SJSA1 (cell line): Measurements from ENCODE around the gene TENM4. TPM values are rescaled to one million over a fixed set of nuclear protein-coding genes. Genes with fewer than 3 reads are reported as not detected.

Experiments
- DNase-seq, 2 experiments: peaks; one replicate each; pipeline ENCODE4 v3.0.0-alpha.2; 2015 to 2020; ENCODE audit warnings: low spot score in 2 of 2, low read depth in 1 of 2
- H3K27ac ChIP-seq: fragments of 250-450 bp; sonication (Bioruptor Pico); 2 replicates; pipeline ENCODE4 v1.5.1; 2020; ENCODE audit warnings: mild to moderate bottlenecking, moderate library complexity
- H3K27me3 ChIP-seq: fragments of 250-450 bp; sonication (Bioruptor Pico); replicated peaks from 2 replicates; pipeline ENCODE4 v1.5.1; 2020; ENCODE audit warnings: mild to moderate bottlenecking, moderate library complexity
- H3K36me3 ChIP-seq: fragments of 250-450 bp; sonication (Bioruptor Pico); 2 replicates; pipeline ENCODE4 v1.5.1; 2020; ENCODE audit warnings: mild to moderate bottlenecking
- H3K4me1 ChIP-seq: fragments of 250-450 bp; sonication (Bioruptor Pico); replicated peaks from 2 replicates; pipeline ENCODE4 v1.6.1; 2021; ENCODE audit warnings: mild to moderate bottlenecking
- H3K4me3 ChIP-seq: fragments of 250-450 bp; sonication (Bioruptor Pico); 2 replicates; pipeline ENCODE4 v1.5.1; 2020; ENCODE audit warnings: mild to moderate bottlenecking
- H3K9me3 ChIP-seq: fragments of 250-450 bp; sonication (Bioruptor Pico); replicated peaks from 2 replicates; pipeline ENCODE4 v1.5.1; 2020; ENCODE audit warnings: mild to moderate bottlenecking
- total RNA-seq: library from RNA; depleted of rRNA; stranded (reverse); fragments of >200 nt; shearing (Covaris generic); gene quantifications from 2 replicates; pipeline ENCODE4 v1.2.3, GENCODE V29; 2014; rRNA removed

Gene TENM4
- total RNA-seq = not detected in 2 replicates

DNA sequence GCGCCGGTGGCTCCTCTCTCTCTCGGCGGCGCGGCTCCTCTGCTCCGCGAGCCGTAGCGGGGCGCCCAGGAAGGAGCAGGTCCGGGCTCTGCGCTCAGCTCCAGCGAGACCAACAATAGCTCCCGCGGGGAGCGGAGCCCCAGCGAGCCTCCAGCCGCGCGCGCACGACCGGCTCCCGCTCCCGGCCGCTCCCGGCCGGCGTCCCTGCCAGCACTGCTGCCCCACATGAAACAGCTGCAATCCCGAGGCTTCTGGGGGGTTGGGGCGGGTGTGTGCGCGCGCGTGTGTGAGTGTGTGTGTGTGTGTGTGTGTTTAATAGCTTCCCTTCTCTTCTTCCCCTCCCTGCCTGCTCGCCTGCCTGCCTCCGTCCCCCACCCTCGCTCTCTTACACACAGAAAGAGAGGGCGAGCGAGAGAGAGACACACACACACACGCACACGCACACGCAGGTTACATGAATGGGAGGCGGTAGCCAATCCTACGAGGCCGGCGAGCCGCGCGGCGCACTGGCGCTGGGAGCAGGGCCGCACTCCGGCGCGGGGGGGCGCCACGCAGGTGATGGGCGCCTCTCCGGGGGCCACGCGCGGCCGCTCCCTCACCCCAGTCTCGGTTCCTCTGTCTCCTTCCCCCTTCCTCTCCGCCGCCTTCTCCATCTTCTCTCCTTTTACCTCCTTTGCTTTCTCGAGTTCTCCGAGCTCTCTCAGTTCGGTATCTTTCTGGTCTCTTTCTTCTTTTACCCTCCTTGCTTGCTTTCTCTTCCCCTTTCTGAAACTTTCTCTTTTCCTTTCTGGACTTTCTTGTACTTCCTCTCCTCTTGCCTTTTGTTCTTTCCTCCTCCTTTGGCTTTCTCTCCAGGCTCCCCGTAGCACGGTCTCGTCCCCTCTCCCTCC is at the start of gene TENM4:
TENM4 (minus strand) TSS at position 460 of the 890 bp plus-strand sequence. CDS start 371,086 bp downstream, outside the sequence.
- H3K27ac ChIP-seq = no peak within 1 kb of the TSS
- H3K4me1 ChIP-seq = no peaks in the 10 kb centered on the region
- H3K36me3 ChIP-seq = no peaks in the 10 kb centered on the region
- no peak within 1 kb of the TSS for H3K4me3 ChIP-seq
- H3K9me3 ChIP-seq = no peaks in the 10 kb centered on the region
- peaks cover 24% of the 10 kb centered on the region for H3K27me3 ChIP-seq
- no peak for DNase-seq

DNA sequence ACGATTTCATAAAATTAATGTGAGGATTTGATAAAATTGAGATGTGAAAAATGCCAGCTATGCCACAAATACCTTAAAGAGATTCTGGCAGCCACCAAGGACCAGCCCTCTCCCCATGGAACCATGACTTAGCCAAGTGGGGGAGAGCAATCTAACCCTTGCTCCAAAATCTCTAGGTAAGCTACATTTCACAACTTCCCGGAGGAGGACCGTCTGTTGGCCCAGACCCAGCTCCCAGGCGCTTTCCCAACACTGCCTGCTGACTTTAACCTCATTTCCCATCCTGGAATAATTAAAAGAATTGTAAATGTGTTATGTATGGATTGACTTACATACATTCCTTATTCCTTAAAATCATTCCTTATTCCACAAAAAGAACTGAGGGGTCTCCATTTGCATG is 47.5 kb upstream of the TENM4 start:
- no peak for DNase-seq

DNA sequence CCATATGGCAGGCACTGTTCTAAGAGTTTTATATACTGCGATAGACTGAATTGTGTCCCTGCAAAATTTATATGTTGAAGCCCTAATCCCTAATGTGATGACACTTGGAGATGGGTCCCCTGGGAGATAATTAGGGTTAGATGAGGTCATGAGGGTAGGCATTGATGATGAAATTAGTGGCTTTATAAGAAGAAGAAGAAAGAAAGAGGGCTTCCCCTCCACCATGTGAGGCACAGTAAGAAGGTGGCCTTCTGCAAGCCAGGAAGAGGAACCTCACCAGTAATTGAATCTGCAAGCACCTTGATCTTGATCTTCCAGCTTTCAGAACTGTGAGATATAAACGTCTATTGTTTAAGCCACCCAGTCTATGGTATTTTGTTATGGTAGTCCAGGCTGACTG is 46.6 kb upstream of the TENM4 start:
- H3K4me3 ChIP-seq = no peak overlapping the region
- DNase-seq = no peak
- no peaks in the 10 kb centered on the region for H3K9me3 ChIP-seq
- H3K27me3 ChIP-seq = no peaks in the 10 kb centered on the region
- H3K27ac ChIP-seq = no peak overlapping the region
- no peaks in the 10 kb centered on the region for H3K4me1 ChIP-seq
- no peaks in the 10 kb centered on the region for H3K36me3 ChIP-seq

More for the DNA sequence above, 47.5 kb upstream of the TENM4 start:
- H3K36me3 ChIP-seq = no peaks in the 10 kb centered on the region
- no peaks in the 10 kb centered on the region for H3K9me3 ChIP-seq
- no peak overlapping the region for H3K4me3 ChIP-seq
- no peak overlapping the region for H3K27ac ChIP-seq
- H3K4me1 ChIP-seq = no peaks in the 10 kb centered on the region
- no peaks in the 10 kb centered on the region for H3K27me3 ChIP-seq

DNA sequence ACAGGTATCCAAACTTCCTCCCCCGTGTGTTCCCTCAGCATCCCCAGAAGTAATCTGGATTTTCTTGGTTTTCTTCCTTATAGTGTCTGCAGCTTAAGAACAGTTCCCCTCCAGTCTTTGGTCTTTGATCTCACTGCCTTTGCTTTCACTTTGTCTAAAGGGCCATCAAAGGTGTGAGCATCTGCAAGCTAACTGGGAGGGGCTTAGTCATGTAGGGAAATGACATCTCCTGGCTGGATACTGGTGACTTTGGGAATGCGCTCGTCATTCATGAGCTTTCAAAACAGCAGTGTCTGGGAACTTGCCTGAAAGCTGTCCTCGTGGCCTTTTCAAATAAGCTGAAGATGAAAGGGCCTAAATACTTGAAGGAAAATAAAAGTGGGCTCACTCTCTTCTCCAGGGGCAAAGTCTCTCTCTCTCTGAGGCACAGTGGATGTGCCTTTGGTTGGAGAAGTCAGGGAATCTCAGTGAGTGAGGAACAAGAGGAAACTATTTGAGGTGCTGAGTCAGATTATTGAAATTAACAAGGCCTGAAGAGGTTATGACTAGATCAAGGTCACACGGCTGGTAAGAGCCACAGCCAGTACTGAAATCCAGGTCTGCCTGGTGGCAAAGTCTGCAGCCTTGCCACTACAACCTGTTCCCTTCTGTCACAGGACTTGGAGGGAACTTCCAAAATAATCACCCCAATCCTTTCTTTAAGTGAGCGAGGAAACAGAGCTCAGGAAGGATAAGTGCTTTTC is 45.6 kb upstream of the TENM4 start:
- Histone ChIP-seq H3K27ac (no peak overlapping the region), H3K4me1 (no peaks in the 10 kb centered on the region), H3K4me3 (no peak overlapping the region), H3K9me3 (no peaks in the 10 kb centered on the region), H3K36me3 (no peaks in the 10 kb centered on the region), H3K27me3 (no peaks in the 10 kb centered on the region)
- no peak for DNase-seq

DNA sequence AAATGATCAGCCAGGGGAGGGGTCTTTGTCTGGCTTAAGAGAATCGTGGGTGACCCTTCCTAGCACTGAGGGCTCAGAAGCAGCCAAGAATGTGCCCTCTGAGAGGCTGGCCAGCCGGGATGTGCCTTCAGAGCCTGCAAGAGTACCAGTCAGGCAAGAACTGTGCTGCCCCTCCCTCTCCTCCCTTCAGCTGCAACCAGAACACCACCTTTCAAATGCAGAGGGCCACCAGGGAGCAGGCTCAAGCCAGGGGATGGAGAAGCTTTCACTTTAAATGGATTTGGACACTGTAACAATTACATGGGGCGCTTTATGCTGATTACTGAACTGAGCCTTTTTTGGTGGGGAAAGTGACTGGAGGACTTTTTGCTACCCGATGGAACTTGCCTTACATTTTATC is 44.9 kb upstream of the TENM4 start:
- H3K36me3 ChIP-seq = no peaks in the 10 kb centered on the region
- H3K9me3 ChIP-seq = no peaks in the 10 kb centered on the region
- H3K27me3 ChIP-seq = no peaks in the 10 kb centered on the region
- no peak overlapping the region for H3K4me3 ChIP-seq
- H3K4me1 ChIP-seq = no peaks in the 10 kb centered on the region
- no peak for DNase-seq
- H3K27ac ChIP-seq = no peak overlapping the region

DNA sequence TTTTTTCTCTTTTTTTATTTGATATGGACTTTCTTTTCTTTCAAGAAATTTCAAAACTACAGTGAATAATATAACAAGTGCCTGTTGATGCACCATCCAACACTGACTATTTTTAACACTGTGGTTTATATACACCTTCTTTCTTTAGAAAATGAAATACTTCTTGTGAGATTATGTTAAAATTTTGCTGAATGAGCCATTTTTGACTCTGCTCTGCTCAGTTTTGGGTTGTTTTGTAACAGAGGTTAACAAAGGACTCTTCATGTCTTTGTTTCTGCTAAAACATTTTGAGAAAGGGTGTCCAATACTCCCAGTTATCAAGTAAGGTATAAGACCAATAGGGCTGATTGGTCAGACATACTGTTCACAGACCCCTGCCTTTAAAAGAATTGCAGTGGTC is 44.0 kb upstream of the TENM4 start:
- no peaks in the 10 kb centered on the region for H3K4me1 ChIP-seq
- DNase-seq = no peak

DNA sequence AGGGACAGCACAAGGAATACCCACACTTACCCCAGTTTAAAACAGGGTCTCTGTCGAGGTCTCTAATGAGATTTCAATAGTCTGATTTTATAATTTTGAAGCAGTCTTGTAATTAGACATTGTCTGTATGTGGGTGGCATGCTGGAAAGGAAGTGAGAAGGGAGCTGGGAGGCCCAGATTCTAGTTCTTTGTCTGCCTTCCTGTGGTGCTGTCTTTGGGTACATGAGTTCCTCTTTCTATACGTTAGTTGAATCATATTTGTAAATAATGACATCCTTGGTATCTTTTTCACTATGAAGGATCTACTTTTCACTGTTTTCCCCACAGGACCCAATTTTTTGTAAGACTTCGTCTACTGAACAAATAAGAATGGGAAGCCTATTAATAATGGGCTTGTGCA is 42.0 kb upstream of the TENM4 start:
- H3K27ac ChIP-seq = no peak overlapping the region
- H3K9me3 ChIP-seq = no peaks in the 10 kb centered on the region
- no peaks in the 10 kb centered on the region for H3K4me1 ChIP-seq
- DNase-seq = no peak
- H3K36me3 ChIP-seq = no peaks in the 10 kb centered on the region
- no peak overlapping the region for H3K4me3 ChIP-seq
- no peaks in the 10 kb centered on the region for H3K27me3 ChIP-seq

More for the DNA sequence above, 44.0 kb upstream of the TENM4 start:
- H3K4me3 ChIP-seq = no peak overlapping the region
- no peaks in the 10 kb centered on the region for H3K27me3 ChIP-seq
- H3K36me3 ChIP-seq = no peaks in the 10 kb centered on the region
- H3K27ac ChIP-seq = no peak overlapping the region
- no peaks in the 10 kb centered on the region for H3K9me3 ChIP-seq

DNA sequence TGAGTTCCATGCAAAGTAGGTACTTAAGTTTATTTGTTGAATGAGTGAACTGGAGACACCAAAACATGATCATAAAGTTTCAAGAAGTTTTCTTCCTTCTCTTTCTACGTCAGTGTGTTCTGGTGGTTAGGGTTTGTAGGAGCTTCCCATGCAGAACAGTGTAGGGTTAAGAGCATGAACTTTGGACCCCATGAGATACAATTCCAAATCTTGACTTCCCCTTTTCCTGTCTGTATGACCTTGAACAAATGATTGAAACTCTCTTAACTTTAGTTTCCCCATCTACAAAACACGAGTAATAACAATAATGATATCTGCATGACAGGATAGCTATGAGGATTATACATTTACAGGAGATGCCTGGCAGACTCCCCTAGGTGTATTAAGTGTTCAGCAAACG is 41.0 kb upstream of the TENM4 start:
- Histone ChIP-seq H3K27ac (no peak overlapping the region), H3K27me3 (no peaks in the 10 kb centered on the region), H3K4me1 (no peaks in the 10 kb centered on the region), H3K4me3 (no peak overlapping the region), H3K9me3 (no peaks in the 10 kb centered on the region), H3K36me3 (no peaks in the 10 kb centered on the region)
- no peak for DNase-seq

DNA sequence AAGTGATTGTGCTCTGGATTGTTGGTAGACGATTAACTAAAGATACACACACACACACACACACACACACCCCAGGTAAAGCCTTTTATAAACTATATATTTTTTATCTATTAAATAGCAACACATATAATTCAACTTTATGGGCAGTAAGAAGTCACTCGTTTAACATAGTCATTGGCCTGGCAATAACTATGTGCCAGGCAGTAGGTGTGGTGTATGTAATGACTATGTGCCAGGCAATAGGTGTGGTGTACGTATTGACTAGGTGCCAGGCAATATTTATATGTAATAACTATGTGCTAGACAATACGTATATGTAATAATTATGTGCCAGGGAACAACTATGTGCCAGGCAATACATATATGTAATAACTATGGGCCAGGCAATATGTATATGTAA is 40.0 kb upstream of the TENM4 start:
- Histone ChIP-seq H3K27ac (no peak overlapping the region), H3K4me1 (no peaks in the 10 kb centered on the region), H3K27me3 (no peaks in the 10 kb centered on the region), H3K9me3 (no peaks in the 10 kb centered on the region), H3K4me3 (no peak overlapping the region), H3K36me3 (no peaks in the 10 kb centered on the region)
- DNase-seq = no peak

DNA sequence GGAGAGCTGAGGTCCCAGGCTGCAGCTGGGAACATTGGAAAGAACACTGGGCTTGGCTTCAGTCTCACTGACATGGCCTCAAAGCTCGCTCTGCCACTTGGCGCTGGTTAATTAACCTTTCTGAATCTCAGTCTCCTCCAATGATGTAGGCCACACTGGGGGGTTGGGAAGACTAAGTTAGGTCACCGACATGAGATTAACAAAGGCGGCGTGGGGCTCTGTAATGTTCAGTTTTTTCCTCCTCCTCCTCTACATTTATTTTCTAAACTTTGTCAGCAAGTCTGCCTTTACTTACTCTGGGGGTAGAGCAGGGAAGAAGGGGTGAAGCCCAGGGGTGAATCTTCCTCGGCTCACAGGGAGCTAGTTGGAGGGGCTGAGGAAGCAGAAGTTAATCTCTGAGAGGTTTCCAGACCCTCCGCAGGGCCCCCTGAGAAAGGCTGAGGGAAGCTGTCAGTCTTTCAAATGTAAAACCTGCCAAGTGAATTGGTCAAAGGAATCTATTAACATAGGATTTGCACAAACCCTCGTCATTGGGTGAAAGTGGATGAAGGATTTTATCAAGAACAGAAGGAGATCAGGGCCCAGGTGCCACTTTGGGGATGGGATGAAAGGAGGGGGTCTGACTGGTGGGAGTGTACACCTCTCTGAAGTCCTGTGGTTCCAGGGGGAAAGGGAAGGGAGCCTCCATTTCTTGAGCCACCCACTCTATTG is 32.1 kb upstream of the TENM4 start:
- Histone ChIP-seq H3K9me3 (no peaks in the 10 kb centered on the region), H3K27ac (no peak overlapping the region), H3K36me3 (no peaks in the 10 kb centered on the region), H3K27me3 (no peaks in the 10 kb centered on the region), H3K4me1 (no peaks in the 10 kb centered on the region), H3K4me3 (no peak overlapping the region)
- DNase-seq = no peak

DNA sequence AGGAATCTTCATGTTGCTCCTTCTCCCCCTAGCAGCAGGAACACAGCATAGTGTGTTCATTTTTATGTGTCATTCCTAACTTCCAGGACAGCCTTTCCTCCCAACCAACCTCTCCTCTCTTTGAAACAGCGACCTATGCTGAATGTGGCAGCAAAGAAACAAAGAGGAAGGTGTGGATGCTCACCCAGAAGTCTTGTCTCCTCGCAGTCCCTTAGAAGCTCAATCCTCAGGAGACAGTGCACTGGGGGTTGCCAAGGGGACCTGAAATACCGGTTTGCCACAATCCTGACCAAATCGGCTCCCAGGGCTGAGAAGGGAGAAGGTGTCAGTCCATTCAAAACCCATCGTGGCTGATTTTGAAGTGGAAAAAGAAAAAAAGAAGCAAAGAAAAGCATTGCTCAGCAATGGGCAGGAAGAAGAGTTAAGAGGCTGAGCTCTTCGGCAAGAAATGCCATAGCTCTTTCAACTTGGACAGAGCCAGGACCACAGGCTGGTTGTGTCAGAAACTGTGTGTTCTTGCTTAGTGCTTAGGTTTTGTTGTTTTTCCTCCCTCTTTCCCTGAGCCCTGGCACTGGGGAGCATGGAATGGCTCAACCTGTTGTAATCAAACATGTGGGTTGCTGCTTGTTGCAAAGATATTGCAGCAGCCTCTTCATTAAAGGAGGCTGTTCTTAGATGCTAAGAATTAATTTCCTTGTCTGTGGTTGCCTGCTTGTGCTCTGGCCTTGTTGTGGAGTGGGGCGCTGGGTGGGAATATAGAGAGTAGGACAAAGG is 30.4 kb upstream of the TENM4 start:
- no peak for DNase-seq
- no peak overlapping the region for H3K27ac ChIP-seq
- no peaks in the 10 kb centered on the region for H3K9me3 ChIP-seq

DNA sequence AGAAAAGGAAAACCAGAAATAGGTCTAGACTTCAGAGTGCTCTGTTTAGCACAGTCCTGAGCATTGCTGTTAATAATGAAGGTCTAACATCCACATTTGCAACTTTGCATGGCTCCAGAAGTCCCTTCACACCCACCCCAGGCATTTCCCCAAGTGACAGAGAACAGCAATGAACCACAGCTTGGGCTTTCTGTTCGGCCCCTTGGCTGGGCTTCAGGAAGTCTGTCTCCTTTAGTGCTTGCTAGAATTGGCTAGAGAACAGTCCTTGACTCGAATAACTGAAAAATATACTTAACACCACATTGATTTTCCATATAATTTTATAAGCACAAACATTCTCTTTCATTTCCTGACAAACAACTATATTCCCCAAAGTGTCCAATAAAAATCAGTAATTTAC is 29.3 kb upstream of the TENM4 start:
- no peak for DNase-seq
- H3K27me3 ChIP-seq = no peaks in the 10 kb centered on the region
- H3K4me1 ChIP-seq = no peaks in the 10 kb centered on the region
- no peak overlapping the region for H3K4me3 ChIP-seq
- no peak overlapping the region for H3K27ac ChIP-seq
- H3K36me3 ChIP-seq = no peaks in the 10 kb centered on the region
- H3K9me3 ChIP-seq = no peaks in the 10 kb centered on the region

More for the DNA sequence above, 30.4 kb upstream of the TENM4 start:
- Histone ChIP-seq H3K4me3 (no peak overlapping the region), H3K4me1 (no peaks in the 10 kb centered on the region), H3K27me3 (no peaks in the 10 kb centered on the region), H3K36me3 (no peaks in the 10 kb centered on the region)

DNA sequence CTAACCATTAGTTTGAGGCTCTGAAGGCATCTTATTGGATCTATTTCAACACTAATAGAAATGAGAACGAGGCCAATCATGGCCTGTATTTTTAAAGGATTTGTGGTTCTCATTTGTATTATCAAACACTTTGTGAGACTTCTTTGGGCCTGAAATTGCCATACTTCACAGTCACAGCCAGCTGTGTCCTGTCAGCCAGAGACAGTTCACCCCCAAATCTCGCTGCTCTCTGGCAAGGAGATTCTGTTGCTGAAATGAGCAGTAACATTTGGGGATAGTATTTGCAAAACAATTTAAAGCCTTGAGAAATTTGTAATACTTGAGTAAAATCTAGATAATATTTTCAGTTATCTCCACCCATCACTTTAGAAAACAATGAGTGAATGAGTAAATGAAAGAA is 26.9 kb upstream of the TENM4 start:
- no peak overlapping the region for H3K4me3 ChIP-seq
- no peaks in the 10 kb centered on the region for H3K4me1 ChIP-seq
- no peaks in the 10 kb centered on the region for H3K9me3 ChIP-seq
- no peaks in the 10 kb centered on the region for H3K36me3 ChIP-seq
- DNase-seq = no peak
- H3K27me3 ChIP-seq = no peaks in the 10 kb centered on the region
- H3K27ac ChIP-seq = no peak overlapping the region
